HepG2 (cell line): ENCODE data around the gene DPH3. TPM values are rescaled to one million over a fixed set of nuclear protein-coding genes. Genes with fewer than 3 reads are reported as not detected.

Experiments
- ATAC-seq: fragments of 200-7000 bp; cut with Tn5 transposase; 3 replicates; pipeline ENCODE4 v1.9.1; 2020; ENCODE audit warnings: mild to moderate bottlenecking, moderate library complexity
- BruUV-seq: library from RNA; stranded (reverse); fragments of 400-500 nt; replicated peaks from 2 replicates; lab custom pipeline; 2021; lab: Mats Ljungman, UMichigan
- CTCF ChIA-PET: fragments of 300-600 bp; formaldehyde crosslinking; extraction: SDS; loops from one replicate; lab custom pipeline; 2021; ENCODE audit warnings: low total read pairs, inconsistent platforms, low intra/inter-chr PET ratio; lab: Yijun Ruan, JAX
- POLR2A ChIA-PET: fragments of 350-600 bp; sonication (Branson Sonifier 250); formaldehyde crosslinking; loops from one replicate; lab custom pipeline; 2020; ENCODE audit warnings: antibody characterized with exemption, inconsistent platforms; lab: Yijun Ruan, JAX
- DNase-seq: peaks from one replicate; pipeline ENCODE4 v3.0.0-alpha.2; 2015; ENCODE audit warnings: low spot score
- FAIRE-seq: peaks from 3 replicates; lab custom pipeline; 2011; peaks lifted over from hg19 to GRCh38; lab: Jason Lieb, UNC
- H2AFZ ChIP-seq: one replicate; pipeline ENCODE4 v1.6.1; 2011; ENCODE audit warnings: low read length, inconsistent platforms
- H3K27ac ChIP-seq: fragments of 300-600 bp; 3 replicates; pipeline ENCODE4 v1.8.0; 2011; ENCODE audit warnings: mixed run types, mild to moderate bottlenecking, mixed read lengths, low read length, inconsistent platforms; ENCODE audit not compliant: insufficient read depth; ENCODE audit errors: extremely low read length
- H3K27me3 ChIP-seq, 2 experiments: fragments of 200-600 bp in 1 of 2; 2 replicates in 1 of 2; 3 replicates in 1 of 2; pipeline versions ENCODE4 v1.6.0 to v1.8.0; 2011; ENCODE audit warnings: low read length in 2 of 2, mild to moderate bottlenecking in 2 of 2, moderate library complexity in 2 of 2, inconsistent platforms in 1 of 2; ENCODE audit not compliant: insufficient read depth in 2 of 2, control insufficient read depth in 1 of 2
- H3K36me3 ChIP-seq, 2 experiments: fragments of 200-600 bp in 1 of 2; replicated peaks in 1 of 2; 2 replicates in 1 of 2; 3 replicates in 1 of 2; pipeline versions ENCODE4 v1.5.1 to v1.8.0; 2011; ENCODE audit warnings: low read length in 2 of 2, inconsistent platforms in 1 of 2; ENCODE audit not compliant: insufficient read depth in 2 of 2, control insufficient read depth in 1 of 2
- H3K4me1 ChIP-seq: 2 replicates; pipeline ENCODE4 v1.5.1; 2012; ENCODE audit warnings: low read length, inconsistent platforms; ENCODE audit not compliant: insufficient read depth
- H3K4me2 ChIP-seq: 2 replicates; pipeline ENCODE4 v1.6.0; 2011; ENCODE audit warnings: low read depth, low read length, inconsistent platforms
- H3K4me3 ChIP-seq, 3 experiments: fragments of 200-600 bp in 1 of 3; sonication (generic), shearing (Covaris generic) in 1 of 3; replicated peaks in 1 of 3; 2 replicates each; pipeline ENCODE4 v1.5.1; 2011 to 2016; ENCODE audit warnings: low read length in 3 of 3, inconsistent platforms in 2 of 3, low read depth in 2 of 3, mild to moderate bottlenecking in 2 of 3, control low read depth in 1 of 3, mixed read lengths in 1 of 3; ENCODE audit not compliant: insufficient read depth in 1 of 3
- H3K79me2 ChIP-seq: one replicate; pipeline ENCODE4 v1.6.1; 2011; ENCODE audit warnings: low read length, inconsistent platforms; ENCODE audit not compliant: insufficient read depth
- H3K9ac ChIP-seq: 2 replicates; pipeline ENCODE4 v1.6.0; 2011; ENCODE audit warnings: mild to moderate bottlenecking, low read depth, low read length, inconsistent platforms; ENCODE audit not compliant: insufficient read depth
- H3K9me3 ChIP-seq: 2 replicates; pipeline ENCODE4 v1.5.1; 2012; ENCODE audit warnings: mild to moderate bottlenecking, low read length
- H4K20me1 ChIP-seq: 2 replicates; pipeline ENCODE4 v1.6.0; 2011; ENCODE audit warnings: inconsistent platforms, mild to moderate bottlenecking, low read length, moderate library complexity; ENCODE audit not compliant: insufficient read depth
- CTCF ChIP-seq: sonication (generic); formaldehyde crosslinking; IDR thresholded peaks from 2 replicates; pipeline ENCODE4 v1.5.0; 2020; ENCODE audit warnings: mild to moderate bottlenecking, missing genetic modification reagents, moderate library complexity
- GTF2F1 ChIP-seq: fragments of 150-350 bp; IDR thresholded peaks from 2 replicates; pipeline ENCODE4 v1.6.1; 2014; ENCODE audit warnings: low read length
- HOXA9 ChIP-seq: sonication (generic); formaldehyde crosslinking; IDR thresholded peaks from 2 replicates; pipeline ENCODE4 v1.8.1; 2022; ENCODE audit warnings: missing genetic modification reagents, mild to moderate bottlenecking, moderate library complexity, borderline replicate concordance
- JUN ChIP-seq: sonication (generic); formaldehyde crosslinking; IDR thresholded peaks from 2 replicates; pipeline ENCODE4 v1.4.0; 2020; ENCODE audit warnings: mild to moderate bottlenecking, missing genetic modification reagents
- MAFG ChIP-seq: sonication (generic); formaldehyde crosslinking; IDR thresholded peaks from 2 replicates; pipeline ENCODE4 v1.5.1; 2020; ENCODE audit warnings: mild to moderate bottlenecking, missing genetic modification reagents
- MTF2 ChIP-seq: sonication (generic); formaldehyde crosslinking; IDR thresholded peaks from 2 replicates; pipeline ENCODE4 v1.5.0; 2020; ENCODE audit warnings: missing genetic modification reagents, borderline replicate concordance
- NFKB2 ChIP-seq: sonication (generic); formaldehyde crosslinking; IDR thresholded peaks from 2 replicates; pipeline ENCODE4 v1.4.0; 2020; ENCODE audit warnings: missing genetic modification reagents, borderline replicate concordance
- RXRA ChIP-seq: sonication (generic); formaldehyde crosslinking; IDR thresholded peaks from 2 replicates; pipeline ENCODE4 v1.5.1; 2020; ENCODE audit warnings: missing genetic modification reagents
- SSRP1 ChIP-seq: IDR thresholded peaks from 2 replicates; pipeline ENCODE4 v1.6.1; 2016; ENCODE audit warnings: control low read depth
- TEAD2 ChIP-seq: sonication (generic); formaldehyde crosslinking; IDR thresholded peaks from 2 replicates; pipeline ENCODE4 v1.9.0; 2021; ENCODE audit warnings: missing genetic modification reagents
- ZNF263 ChIP-seq: sonication (generic); formaldehyde crosslinking; IDR thresholded peaks from 2 replicates; pipeline ENCODE4 v1.4.0; 2020; ENCODE audit warnings: missing genetic modification reagents
- ZNF564 ChIP-seq: sonication (generic); formaldehyde crosslinking; IDR thresholded peaks from 2 replicates; pipeline ENCODE4 v1.8.1; 2023; ENCODE audit warnings: mild to moderate bottlenecking, missing genetic modification reagents
- ZNF674 ChIP-seq: sonication (generic); formaldehyde crosslinking; IDR thresholded peaks from 2 replicates; pipeline ENCODE4 v1.5.0; 2020; ENCODE audit warnings: low read depth, mild to moderate bottlenecking, missing genetic modification reagents
- WGBS: methylation state at CpG from one replicate; pipeline ENCODE4 v1.1.6; 2017; ENCODE audit warnings: low lambda C conversion rate; 5-methylcytosine and 5-hydroxymethylcytosine counted together
- in situ Hi-C: cut with HindIII; loops from 2 replicates; pipeline ENCODE4 v1.10.0; 2017; ENCODE audit warnings: low pct_unique_long_range_greater_than_20kb; ENCODE audit not compliant: extremely low pct_ligation_motif_present
- intact Hi-C: fragments of 100-400 bp; cut with micrococcal nuclease; formaldehyde crosslinking; loops from one replicate; pipeline ENCODE4 v1.10.0; 2022; ENCODE audit not compliant: unreplicated experiment
- polyA plus RNA-seq, 8 experiments: library from polyadenylated mRNA; depleted of rRNA in 3 of 8; stranded (reverse) in 7 of 8; unstranded in 1 of 8; fragments of >200 nt; fragmentation: Illumina TruSeq in 4 of 8; extraction: Trizol in 4 of 8; gene quantifications; 2 replicates each; pipeline versions ENCODE4 v1.2.1 to v1.2.3, GENCODE V29; 2011 to 2016; ENCODE audit warnings: low read depth in 4 of 8, missing spikeins in 1 of 8, mixed read lengths in 1 of 8; ENCODE audit not compliant: insufficient read depth in 1 of 8
- total RNA-seq, 5 experiments: library from RNA; depleted of rRNA; stranded (reverse); fragments of >200 nt; fragmentation: Illumina TruSeq; extraction: Trizol; gene quantifications; 2 replicates each; pipeline ENCODE4 v1.2.3, GENCODE V29; 2016; ENCODE audit warnings: low read depth in 1 of 5
- TF ChIP-seq, protein P1 (sequence below): sonication (generic); formaldehyde crosslinking; IDR thresholded peaks from 2 replicates; pipeline ENCODE4 v1.9.0; 2022; ENCODE audit warnings: missing genetic modification reagents, mild to moderate bottlenecking, borderline replicate concordance
- TF ChIP-seq, protein P2 (sequence below): IDR thresholded peaks from 2 replicates; pipeline ENCODE4 v1.6.1; 2016; ENCODE audit warnings: low read depth, missing genetic modification reagents, missing compliant biosample characterization

The DPH3 gene
- total and polyA plus RNA-seq, 2 of the 13 experiments (the other 11 are each of a cell fraction or from before 2014, with no cell fraction given) = 18.3 to 21.6 TPM

DNA sequence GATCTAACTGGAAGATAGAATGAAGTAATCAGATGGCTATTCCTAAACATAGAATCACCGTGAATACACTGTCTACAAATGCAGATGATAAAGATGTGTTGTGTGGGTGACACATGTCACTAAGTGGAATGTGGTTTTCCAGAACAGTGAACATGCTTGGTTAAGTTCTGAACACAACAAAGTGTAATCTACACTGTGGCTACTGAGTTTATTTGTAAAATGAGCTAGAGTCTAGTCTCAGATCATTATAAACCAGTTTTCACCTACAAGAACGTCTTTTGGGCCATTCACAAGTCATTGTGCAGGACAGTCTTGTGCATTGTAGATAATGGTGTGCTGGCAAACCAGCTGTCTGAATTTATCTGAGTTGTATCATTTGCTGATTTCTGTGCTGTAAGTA lies 35.6 kb upstream of the DPH3 start (continued):
- TF ChIP-seq CTCF (CRISPR knock-in tag) (no peak), GTF2F1 (no peak), ZNF564 (CRISPR knock-in tag) (no peak)

DNA sequence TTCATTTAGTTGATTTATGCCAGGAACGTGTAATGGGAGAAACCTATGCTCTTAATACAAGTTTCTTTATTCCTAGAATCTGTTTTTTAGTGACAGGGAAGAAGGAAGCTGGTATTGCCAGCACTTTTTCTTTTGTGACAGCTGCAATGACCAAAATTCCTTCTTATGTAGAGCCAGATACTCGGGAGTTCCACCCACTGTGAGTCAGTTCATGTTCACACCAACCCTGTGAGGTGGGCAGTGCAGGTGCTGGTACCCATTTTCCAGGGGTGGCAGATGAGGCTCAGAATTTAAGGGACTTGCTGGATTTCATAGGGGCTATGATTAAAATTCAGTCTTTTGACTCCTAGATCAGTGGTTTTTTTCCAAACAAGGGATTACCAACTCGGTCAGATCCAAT lies 35.0 kb upstream of the DPH3 start:
- FAIRE-seq = no peak
- H3K4me2 ChIP-seq = no peak overlapping the region
- POLR2A ChIA-PET = no interaction called here
- H3K4me1 ChIP-seq = no peaks in the 10 kb centered on the region
- H3K9me3 ChIP-seq = no peaks in the 10 kb centered on the region
- in situ Hi-C loops = loop anchor here (10.0 kb wide), 1 partner anchor 215 kb away; the partner anchor contains the start of gene RFTN1
- intact Hi-C loops = no loop called here
- no peak overlapping the region for H3K4me3 ChIP-seq
- H3K9ac ChIP-seq = no peak overlapping the region
- TF ChIP-seq MTF2 (CRISPR knock-in tag) (no peak), HOXA9 (no peak), RXRA (CRISPR knock-in tag) (no peak), TEAD2 (CRISPR knock-in tag) (no peak), SSRP1 (no peak), ZNF674 (CRISPR knock-in tag) (no peak), MAFG (CRISPR knock-in tag) (no peak), ZNF263 (CRISPR knock-in tag) (no peak), NFKB2 (no peak), JUN (CRISPR knock-in tag) (no peak)
- TF ChIP-seq, protein P1, sequence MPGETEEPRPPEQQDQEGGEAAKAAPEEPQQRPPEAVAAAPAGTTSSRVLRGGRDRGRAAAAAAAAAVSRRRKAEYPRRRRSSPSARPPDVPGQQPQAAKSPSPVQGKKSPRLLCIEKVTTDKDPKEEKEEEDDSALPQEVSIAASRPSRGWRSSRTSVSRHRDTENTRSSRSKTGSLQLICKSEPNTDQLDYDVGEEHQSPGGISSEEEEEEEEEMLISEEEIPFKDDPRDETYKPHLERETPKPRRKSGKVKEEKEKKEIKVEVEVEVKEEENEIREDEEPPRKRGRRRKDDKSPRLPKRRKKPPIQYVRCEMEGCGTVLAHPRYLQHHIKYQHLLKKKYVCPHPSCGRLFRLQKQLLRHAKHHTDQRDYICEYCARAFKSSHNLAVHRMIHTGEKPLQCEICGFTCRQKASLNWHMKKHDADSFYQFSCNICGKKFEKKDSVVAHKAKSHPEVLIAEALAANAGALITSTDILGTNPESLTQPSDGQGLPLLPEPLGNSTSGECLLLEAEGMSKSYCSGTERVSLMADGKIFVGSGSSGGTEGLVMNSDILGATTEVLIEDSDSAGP (CRISPR knock-in tag) = no peak
- TF ChIP-seq, protein P2, sequence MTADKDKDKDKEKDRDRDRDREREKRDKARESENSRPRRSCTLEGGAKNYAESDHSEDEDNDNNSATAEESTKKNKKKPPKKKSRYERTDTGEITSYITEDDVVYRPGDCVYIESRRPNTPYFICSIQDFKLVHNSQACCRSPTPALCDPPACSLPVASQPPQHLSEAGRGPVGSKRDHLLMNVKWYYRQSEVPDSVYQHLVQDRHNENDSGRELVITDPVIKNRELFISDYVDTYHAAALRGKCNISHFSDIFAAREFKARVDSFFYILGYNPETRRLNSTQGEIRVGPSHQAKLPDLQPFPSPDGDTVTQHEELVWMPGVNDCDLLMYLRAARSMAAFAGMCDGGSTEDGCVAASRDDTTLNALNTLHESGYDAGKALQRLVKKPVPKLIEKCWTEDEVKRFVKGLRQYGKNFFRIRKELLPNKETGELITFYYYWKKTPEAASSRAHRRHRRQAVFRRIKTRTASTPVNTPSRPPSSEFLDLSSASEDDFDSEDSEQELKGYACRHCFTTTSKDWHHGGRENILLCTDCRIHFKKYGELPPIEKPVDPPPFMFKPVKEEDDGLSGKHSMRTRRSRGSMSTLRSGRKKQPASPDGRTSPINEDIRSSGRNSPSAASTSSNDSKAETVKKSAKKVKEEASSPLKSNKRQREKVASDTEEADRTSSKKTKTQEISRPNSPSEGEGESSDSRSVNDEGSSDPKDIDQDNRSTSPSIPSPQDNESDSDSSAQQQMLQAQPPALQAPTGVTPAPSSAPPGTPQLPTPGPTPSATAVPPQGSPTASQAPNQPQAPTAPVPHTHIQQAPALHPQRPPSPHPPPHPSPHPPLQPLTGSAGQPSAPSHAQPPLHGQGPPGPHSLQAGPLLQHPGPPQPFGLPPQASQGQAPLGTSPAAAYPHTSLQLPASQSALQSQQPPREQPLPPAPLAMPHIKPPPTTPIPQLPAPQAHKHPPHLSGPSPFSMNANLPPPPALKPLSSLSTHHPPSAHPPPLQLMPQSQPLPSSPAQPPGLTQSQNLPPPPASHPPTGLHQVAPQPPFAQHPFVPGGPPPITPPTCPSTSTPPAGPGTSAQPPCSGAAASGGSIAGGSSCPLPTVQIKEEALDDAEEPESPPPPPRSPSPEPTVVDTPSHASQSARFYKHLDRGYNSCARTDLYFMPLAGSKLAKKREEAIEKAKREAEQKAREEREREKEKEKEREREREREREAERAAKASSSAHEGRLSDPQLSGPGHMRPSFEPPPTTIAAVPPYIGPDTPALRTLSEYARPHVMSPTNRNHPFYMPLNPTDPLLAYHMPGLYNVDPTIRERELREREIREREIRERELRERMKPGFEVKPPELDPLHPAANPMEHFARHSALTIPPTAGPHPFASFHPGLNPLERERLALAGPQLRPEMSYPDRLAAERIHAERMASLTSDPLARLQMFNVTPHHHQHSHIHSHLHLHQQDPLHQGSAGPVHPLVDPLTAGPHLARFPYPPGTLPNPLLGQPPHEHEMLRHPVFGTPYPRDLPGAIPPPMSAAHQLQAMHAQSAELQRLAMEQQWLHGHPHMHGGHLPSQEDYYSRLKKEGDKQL (CRISPR knock-in tag) = no peak
- peaks cover 11 to 69% of the 10 kb centered on the region in 2 experiments for H3K36me3 ChIP-seq
- DNase-seq = no peak
- no peak overlapping the region for H2AFZ ChIP-seq
- no TSS peak for BruUV-seq
- CTCF ChIA-PET = no interaction called here
- H3K27ac ChIP-seq = no peak overlapping the region
- WGBS = 95% methylated on average over 3 of the region's 3 CpGs
- no peaks in the 10 kb centered on the region for H3K79me2 ChIP-seq
- no peak for ATAC-seq
- no peaks in the 10 kb centered on the region for H4K20me1 ChIP-seq
- no peaks in the 10 kb centered on the region for H3K27me3 ChIP-seq
